H1 (cell line): Measurements from ENCODE around the gene SORBS1.

ENCODE experiments used
- MAX ChIP-seq: IDR thresholded peaks from 2 replicates; pipeline ENCODE4 v1.6.1; 2012; ENCODE audit warnings: inconsistent platforms
- SIX5 ChIP-seq: IDR thresholded peaks from 2 replicates; pipeline ENCODE4 v1.6.1; 2011; ENCODE audit warnings: mild to moderate bottlenecking, low read depth, low read length

GRCh38 chr10:95268438-95268837, 292.7 kb downstream of the SORBS1 start:
- TF ChIP-seq MAX (no peak), SIX5 (no peak)
